CD4-positive, alpha-beta T cell treated with Interleukin-15 for 4 hours (primary cell): Measurements from ENCODE around the gene KCNMA1.

Source experiments
- DNase-seq: peaks from one replicate; pipeline ENCODE4 v3.0.0-alpha.2; 2020; ENCODE audit warnings: low spot score

Gene KCNMA1

DNA sequence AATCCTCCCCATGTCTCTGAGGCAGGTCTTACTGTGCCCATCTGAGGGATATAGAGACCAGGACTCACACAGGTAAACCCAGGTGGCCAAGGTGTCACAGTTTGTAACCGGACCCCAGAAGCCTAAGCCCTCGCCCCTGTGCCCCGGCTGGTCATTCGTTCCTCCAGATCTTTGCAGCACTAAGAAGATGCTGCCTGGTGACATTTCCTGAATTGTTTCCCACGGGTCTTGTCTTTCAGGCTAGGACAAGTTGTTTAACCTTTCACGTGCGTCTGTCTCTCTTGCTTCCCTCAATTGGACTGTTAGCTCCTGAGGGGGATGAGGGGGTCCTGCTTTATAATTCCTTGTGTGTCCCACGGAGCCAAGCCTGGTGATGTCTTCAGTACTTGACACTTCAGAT is 158.0 kb downstream of the KCNMA1 start:
- no peak for DNase-seq

GRCh38 chr10:77478962-77479359 is 158.6 kb downstream of the KCNMA1 start:
- no peak for DNase-seq

DNA sequence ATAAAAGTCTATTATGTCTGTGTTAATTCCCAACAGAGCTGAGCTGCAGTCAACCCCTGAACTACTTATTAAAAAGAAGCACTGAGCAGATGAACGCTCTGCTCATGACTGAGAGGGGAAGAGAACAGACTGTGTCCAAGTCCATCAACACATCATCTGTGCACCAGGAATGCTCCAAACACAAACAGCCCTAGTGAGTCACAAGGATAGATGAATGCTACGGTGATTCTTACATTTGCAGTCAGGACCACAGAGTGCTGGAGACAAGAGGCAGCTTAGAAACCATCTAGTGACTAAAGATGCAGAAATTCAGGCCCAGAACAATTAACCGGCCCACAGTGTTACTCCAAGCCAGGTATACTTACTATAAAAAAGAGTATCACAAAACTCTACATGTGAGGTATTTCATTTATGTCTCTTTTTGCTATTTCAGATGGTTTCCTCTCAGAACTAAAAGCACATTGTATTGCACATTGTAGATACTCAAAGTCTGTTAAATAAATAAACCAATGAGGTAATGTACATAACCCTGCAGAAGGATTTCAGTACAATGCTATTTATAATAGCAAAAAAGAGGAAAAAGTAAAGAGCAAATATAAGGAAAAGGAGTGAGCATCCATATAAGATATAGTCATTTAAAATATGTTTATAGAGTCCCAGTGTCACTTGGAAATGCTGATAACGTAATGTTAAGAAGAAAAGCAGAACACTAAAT is 159.2 kb downstream of the KCNMA1 start:
- DNase-seq: no peak

- no peak for DNase-seq
These were observed 162.1 kb downstream of the KCNMA1 start for GRCh38 chr10:77475522-77475921.

- no peak for DNase-seq
These were observed 162.7 kb downstream of the KCNMA1 start for GRCh38 chr10:77474939-77475338.

DNA sequence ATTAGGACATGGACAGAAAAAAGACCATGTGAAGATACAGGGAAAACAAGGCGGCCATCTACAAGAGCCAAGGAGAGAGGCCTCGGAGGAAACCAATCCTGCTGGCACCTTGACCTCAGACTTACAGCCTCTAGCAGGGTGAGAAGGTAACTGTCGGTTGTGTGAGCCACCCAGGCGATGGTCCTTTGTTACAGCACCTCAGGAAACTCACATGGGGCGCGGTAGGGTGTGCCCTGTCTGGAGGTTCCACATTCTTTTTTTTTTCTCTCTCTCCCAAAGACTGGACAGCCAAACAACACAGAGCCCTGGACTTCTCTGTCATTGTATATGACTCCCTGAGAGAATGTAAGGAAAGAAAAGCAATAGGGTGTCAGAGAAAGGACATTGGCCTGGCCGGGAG is 163.2 kb downstream of the KCNMA1 start:
- no peak for DNase-seq

GRCh38 chr10:77472146-77472545 is 165.5 kb downstream of the KCNMA1 start:
- DNase-seq: no peak

DNA sequence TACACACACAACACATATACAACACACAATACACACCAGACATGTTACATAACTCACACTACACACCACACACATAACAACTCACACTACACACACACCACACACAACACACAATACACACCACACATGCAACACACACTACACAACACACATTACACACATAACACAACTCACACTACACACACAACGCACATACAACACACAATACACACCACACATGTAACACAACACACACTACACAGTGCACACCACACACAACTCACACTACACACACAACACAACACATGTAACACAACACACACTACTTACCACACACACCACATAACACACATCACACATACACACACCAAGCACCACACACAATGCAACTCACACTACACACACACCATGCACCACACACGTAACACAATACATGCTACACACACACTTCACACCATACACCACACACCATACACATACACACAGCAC is 166.5 kb downstream of the KCNMA1 start:
- DNase-seq: no peak

DNA sequence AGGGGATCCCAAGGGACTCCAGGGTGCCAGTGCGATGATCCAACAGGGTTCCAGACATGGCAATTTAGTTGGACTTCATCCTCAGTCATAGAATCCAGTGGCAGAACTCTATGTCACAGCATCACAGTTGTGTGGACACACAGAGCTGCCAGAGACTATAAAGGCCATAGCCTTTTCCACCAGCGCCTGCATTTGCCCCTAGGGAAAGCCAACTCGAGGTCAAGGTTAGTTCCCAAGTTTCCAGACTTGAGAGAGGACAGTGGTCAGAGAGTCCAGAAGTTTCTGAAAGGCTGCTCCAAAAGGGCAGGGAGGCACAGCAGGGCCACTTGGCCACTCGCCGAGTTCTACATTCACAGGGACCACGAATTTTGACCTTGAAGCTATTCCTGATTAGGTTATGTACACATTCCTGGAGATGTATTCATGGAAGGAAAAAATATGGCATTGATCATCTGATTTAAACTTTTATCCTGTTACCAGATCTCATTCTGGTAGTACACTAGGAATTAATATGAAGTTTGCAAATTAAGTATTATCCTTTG is 170.1 kb downstream of the KCNMA1 start:
- no peak for DNase-seq

DNA sequence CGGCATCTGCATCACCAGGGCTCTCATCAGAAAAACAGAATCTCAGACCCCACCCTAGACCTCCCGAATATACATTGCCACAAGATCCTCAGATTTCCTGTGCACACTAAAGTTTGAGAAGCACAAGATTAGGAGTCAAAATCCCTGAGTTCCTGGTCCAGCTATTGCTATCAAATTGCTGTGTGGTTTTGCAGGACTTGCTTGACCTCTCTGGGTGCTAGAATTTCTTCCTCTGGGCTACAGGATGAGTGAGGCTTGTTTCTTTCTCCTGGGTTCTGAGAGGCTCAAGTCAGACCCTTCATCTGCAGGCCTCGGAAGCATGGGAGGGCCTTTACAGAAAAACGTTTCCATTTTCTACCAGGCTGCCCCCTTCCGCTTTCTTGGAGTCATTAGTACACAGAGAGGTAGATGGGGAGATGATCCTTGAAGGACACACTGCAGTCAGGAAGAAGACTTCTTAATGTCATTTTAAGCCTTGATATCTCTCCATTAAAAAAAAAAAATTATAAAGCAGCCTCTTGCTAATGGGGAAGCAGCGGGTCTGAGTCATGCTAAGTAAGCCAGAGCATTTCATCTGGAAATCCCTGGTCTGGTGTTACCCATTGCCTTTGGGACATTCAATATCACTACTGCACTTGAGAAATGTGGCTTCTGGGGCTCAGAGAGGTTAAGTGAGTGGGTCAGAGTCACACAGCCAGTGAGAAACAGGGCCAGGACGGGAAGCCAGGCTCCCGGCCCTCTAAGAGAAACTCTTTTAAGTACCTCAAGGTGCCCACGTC is 173.5 kb downstream of the KCNMA1 start:
- no peak for DNase-seq

DNA sequence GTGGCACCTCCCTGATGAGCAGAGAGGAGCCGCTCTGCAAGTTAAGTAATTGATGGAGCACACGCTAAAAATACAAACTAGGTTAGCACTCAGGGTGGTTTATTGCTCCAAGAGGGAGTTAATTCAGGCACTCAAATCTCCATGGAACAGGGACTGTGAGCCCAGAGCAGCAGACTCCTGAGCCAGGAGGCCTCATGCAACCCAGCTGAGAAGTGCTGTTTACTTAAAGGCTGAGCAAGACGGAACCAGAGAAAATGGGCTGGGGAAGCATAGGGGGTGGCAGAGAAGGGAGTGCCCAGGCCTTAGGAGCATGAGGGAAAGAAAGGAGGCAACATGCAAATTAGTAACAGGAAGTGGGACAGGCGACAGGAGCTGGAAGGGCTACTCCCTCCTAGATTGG is 174.1 kb downstream of the KCNMA1 start:
- no peak for DNase-seq

DNA sequence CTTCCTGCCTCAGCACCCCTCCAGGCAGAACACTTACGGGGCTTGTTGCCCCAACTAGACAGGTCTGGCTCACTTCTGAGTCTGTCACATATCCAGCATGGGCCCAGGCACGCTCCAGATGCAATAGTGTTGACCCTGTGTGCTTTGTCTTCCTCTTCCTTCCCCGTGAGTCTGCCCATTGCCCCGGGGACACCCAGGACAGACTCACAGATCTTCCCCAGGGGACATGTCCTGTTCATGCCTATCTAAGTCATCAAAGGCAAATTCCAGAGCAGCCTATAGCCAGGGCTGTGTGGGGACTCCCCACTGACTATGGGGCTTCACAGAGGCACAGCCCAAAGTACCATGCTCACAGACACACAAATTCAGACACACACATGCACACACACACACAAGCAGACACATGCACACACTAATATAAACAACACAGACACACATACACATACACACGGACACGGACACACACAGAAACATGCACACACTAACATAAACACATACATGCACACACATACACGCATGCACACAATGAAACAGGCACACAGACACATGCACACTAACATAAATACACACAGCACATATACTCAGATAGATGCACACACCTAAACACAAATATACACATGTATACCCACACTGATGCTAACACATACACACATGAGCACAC is 175.8 kb downstream of the KCNMA1 start:
- DNase-seq: no peak

DNA sequence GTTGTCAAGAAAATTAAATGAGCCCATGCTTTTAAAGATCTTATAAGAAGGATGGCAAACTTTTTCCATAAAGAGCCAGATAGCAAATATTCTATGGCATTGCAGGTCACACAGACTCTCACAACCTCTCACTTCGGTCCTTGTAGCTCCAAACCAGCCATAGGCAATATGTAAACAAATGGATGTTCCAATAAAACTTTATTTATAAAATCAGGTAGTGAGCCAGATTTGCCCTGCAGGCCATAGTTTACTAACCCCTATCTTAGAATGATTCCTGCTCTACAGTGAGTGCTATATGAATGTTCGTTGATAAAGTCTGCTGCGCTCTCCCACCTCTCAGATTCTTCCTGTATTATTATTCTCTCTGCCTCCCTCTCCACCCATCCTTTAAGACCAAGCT is 177.7 kb downstream of the KCNMA1 start:
- DNase-seq: no peak

DNA sequence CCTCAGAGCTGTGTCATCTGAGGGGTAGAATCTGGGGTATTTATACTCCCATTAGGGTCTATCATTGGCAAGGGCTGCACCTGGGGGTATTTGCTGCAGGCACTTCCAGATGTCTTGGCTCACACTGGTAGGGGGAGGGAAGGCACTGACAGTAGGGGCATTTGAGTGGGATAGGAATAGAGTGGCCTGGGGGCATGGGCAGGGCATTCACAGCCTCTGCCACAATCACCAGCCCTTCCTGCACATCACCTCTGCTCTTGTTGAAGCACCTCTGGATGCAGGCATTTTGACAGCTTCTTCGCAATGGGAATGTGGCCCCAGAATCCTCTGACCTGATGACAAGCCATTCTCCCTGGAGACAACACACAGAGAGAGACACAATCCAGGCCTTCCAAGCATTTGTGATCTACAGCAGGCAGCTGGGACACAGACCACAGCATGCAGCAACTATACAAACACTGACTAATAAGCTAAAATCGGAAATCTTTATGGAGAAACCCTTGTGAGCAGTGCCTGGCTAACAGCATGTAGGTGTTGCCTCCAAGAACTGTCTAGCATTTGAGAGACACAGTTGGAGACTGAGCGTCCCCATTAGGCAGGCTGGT is 178.5 kb downstream of the KCNMA1 start:
- DNase-seq: no peak

GRCh38 chr10:77457721-77458120 is 179.9 kb downstream of the KCNMA1 start:
- DNase-seq: no peak

GRCh38 chr10:77457266-77457665 is 180.3 kb downstream of the KCNMA1 start:
- DNase-seq: no peak

DNA sequence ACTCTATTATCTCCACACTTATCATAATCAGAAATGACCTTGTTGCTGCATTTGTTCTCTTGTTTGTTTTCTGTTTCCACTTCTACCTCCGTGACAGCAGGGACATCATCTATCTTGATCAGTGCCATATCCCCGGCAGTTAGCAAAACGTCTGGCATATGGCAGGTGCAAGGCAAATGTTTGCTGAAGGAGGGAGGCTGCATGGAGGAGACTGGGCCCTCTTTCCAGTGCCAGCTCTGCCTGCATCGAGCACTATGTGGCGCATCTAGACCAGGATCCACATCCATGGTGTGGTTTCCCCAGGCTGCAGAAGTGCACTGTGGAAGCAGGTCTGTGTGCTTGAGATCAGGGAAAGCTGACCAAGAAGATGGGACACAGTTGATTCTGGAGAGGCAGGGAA is 181.2 kb downstream of the KCNMA1 start:
- no peak for DNase-seq

GRCh38 chr10:77455561-77455960 is 182.0 kb downstream of the KCNMA1 start:
- no peak for DNase-seq

DNA sequence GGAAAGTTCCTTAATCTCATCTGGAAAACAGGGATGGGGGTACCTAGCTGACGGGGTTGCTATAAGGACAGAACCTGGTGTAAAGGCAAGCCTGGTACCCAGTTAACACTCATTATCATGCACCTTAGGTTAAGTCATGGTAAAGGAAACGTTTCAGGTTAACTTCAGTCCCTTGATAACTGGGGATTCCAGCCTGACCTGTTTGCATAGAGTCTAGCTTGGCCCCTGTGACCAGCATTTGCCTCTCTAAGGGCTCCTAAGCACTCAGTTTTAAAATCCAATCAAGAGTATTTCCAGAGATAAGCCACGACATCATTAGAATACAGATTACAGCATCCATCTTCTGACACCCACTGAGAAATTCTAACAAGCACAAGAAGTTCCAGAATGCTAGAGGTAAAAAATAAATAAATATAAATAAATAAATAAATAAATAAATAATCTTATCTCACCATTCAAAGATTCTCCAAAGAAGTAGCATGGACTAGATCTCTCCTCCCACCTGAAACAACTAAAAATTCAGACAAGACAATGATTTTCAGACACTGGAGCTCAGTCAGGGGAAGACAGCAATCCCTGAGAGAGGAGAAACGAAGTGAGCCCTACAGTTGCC is 184.6 kb downstream of the KCNMA1 start:
- no peak for DNase-seq

GRCh38 chr10:77451886-77452285 is 185.7 kb downstream of the KCNMA1 start:
- no peak for DNase-seq

- DNase-seq: no peak
These were observed 189.4 kb downstream of the KCNMA1 start for GRCh38 chr10:77448226-77448625.

DNA sequence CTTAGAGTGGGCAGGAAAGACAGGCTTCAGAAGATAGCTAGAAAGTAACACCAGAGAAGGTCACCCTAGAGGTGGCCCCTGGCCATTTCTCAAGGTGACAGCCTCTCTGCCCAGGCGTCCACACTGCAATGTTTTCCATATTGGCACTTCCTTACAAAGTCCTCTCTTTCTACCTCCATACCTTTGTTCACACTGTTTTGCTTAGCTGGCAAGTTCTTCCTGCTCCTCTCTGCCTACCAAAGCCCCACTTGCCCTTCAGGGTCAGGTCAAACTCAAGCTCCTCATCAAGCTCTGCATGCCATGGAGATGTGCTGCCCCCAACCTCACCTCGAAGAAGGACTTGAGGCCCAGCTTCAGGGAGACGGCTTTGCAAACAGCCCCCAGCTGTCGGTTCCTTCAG is 190.9 kb downstream of the KCNMA1 start:
- no peak for DNase-seq
